Adrenal gland (tissue), 19 donors: Measurements from ENCODE around the gene SF3A1. TPM values are rescaled to one million over a fixed set of nuclear protein-coding genes. Genes with fewer than 3 reads are reported as not detected.

Experiments used
- DNase-seq, 7 donors: peaks; one replicate each; pipeline ENCODE4 v3.0.0-alpha.2; 2019 to 2020
- H3K27ac ChIP-seq, 5 donors: fragments of 200-600 bp; sonication (generic) in 4 of 5; 1 replicate in 3 of 5; 2 replicates in 2 of 5; pipeline versions ENCODE4 v1.5.1 to v1.8.0; 2016 to 2020; ENCODE audit warnings: mild to moderate bottlenecking in 1 of 5
- H3K27me3 ChIP-seq: fragments of 200-600 bp; 2 replicates; pipeline ENCODE4 v1.8.0; 2021
- H3K36me3 ChIP-seq, 2 donors: fragments of 200-600 bp; replicated peaks in 1 of 2; 1 replicate in 1 of 2; 2 replicates in 1 of 2; pipeline versions ENCODE4 v1.5.1 to v1.8.0; 2018 to 2022
- H3K4me1 ChIP-seq, 2 donors: fragments of 200-600 bp; replicated peaks in 1 of 2; 1 replicate in 1 of 2; 2 replicates in 1 of 2; pipeline versions ENCODE4 v1.5.1 to v1.8.0; 2018 to 2021
- H3K4me3 ChIP-seq, 4 donors: fragments of 200-600 bp; sonication (generic) in 3 of 4; one replicate each; pipeline ENCODE4 v1.5.1; 2016 to 2018
- H3K9me3 ChIP-seq, 3 donors: fragments of 200-600 bp; sonication (generic) in 1 of 3; replicated peaks in 1 of 3; 1 replicate in 2 of 3; 2 replicates in 1 of 3; pipeline versions ENCODE4 v1.5.1 to v1.8.0; 2016 to 2021
- POLR2A ChIP-seq, 2 donors: fragments of 450-650 bp; IDR thresholded peaks; one replicate each; pipeline ENCODE4 v1.6.1; 2017; ENCODE audit warnings: antibody characterized with exemption in 2 of 2, mild to moderate bottlenecking in 2 of 2, moderate library complexity in 1 of 2
- WGBS, 4 donors: extraction: QIAGEN DNeasy Blood & Tissue Kit in 2 of 4; methylation state at CpG; one replicate each; pipeline versions ENCODE4 v1.1.5 to v1.1.7; 2013 to 2017; 5-methylcytosine and 5-hydroxymethylcytosine counted together
- intact Hi-C, 2 donors: fragments of 100-400 bp; cut with DNase I; formaldehyde crosslinking; loops; one replicate each; pipeline versions ENCODE4 v1.14.1 to v1.15.0; 2022 to 2023
- long read RNA-seq, 10 donors: library from polyadenylated mRNA in 3 of 10; unstranded in 2 of 10; stranded (forward) in 1 of 10; transcript quantifications; one replicate each; pipeline ENCODE4 v2.0.0 and lab custom pipeline, GENCODE V29; 2021 to 2026
- polyA plus RNA-seq, 3 donors: library from polyadenylated mRNA; stranded (reverse); fragments of 200-250 nt in 2 of 3; fragments of 350-450 nt in 1 of 3; fragmentation: Illumina TruSeq in 1 of 3; extraction: RNeasy Lipid Tissue Mini Kit (QIAGEN cat#74804) in 1 of 3; gene quantifications; one replicate each; pipeline ENCODE4 v1.2.3, GENCODE V29; 2013 to 2014
- total RNA-seq, 9 donors: library from RNA; depleted of rRNA in 4 of 9; stranded (reverse); fragments of >200 nt in 4 of 9; fragments of 120-200 nt in 1 of 9; fragmentation: NEBNext Ultra II Directional in 1 of 9; extraction: Animal tissue kit (Norgen Biotek cat#: 25700) in 1 of 9; gene quantifications; one replicate each; pipeline versions ENCODE4 v1.1.0 to v1.2.4, GENCODE V29; 2013 to 2023
- TF ChIP-seq, protein P1 (sequence below), 6 experiments: fragments of 450-650 bp in 4 of 6; fragments of 200-600 bp in 2 of 6; sonication (generic) in 1 of 6; IDR thresholded peaks; 1 replicate in 5 of 6; 2 replicates in 1 of 6; pipeline versions ENCODE4 v1.5.1 to v1.8.0; 2016 to 2021; ENCODE audit warnings: antibody characterized with exemption in 6 of 6, mild to moderate bottlenecking in 2 of 6, moderate library complexity in 1 of 6
- donor health status: healthy with polysubstance abuse.
- donor health status: Bipolar disorder and iron deficiency.
- donor health status: DM: yes; HTN: yes; CAD: no.
- donor health status: DM: no; HTN: no; CAD: no.
- donor health status: DM: no; HTN: no; CAD: no.
- donor health status: DM: yes; HTN: yes; CAD: no.

SF3A1 gene, protein sequence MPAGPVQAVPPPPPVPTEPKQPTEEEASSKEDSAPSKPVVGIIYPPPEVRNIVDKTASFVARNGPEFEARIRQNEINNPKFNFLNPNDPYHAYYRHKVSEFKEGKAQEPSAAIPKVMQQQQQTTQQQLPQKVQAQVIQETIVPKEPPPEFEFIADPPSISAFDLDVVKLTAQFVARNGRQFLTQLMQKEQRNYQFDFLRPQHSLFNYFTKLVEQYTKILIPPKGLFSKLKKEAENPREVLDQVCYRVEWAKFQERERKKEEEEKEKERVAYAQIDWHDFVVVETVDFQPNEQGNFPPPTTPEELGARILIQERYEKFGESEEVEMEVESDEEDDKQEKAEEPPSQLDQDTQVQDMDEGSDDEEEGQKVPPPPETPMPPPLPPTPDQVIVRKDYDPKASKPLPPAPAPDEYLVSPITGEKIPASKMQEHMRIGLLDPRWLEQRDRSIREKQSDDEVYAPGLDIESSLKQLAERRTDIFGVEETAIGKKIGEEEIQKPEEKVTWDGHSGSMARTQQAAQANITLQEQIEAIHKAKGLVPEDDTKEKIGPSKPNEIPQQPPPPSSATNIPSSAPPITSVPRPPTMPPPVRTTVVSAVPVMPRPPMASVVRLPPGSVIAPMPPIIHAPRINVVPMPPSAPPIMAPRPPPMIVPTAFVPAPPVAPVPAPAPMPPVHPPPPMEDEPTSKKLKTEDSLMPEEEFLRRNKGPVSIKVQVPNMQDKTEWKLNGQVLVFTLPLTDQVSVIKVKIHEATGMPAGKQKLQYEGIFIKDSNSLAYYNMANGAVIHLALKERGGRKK
- total RNA-seq = 100 to 1,000 TPM in 6 of 9 donors, 10 to 100 TPM in 3; 26.8 to 212 (median 141) TPM
- polyA plus RNA-seq = 10 to 100 TPM; 15.7 to 69.6 (median 24.1) TPM
- long read RNA-seq, donor 1, full-length matches to known transcripts = 9 of 9 reads
- long read RNA-seq, donor 1, partial matches to known transcripts = 0 of 9 reads
- long read RNA-seq, donor 1, other reads (novel, unspliced or antisense) = 0 of 9 reads
- long read RNA-seq, donor 2, full-length matches to known transcripts = 11 of 24 reads
- long read RNA-seq, donor 2, partial matches to known transcripts = 13 of 24 reads
- long read RNA-seq, donor 2, other reads (novel, unspliced or antisense) = 0 of 24 reads
- long read RNA-seq, donor 3, partial matches to known transcripts = 0 of 2 reads
- long read RNA-seq, donor 3, other reads (novel, unspliced or antisense) = 0 of 2 reads
- long read RNA-seq, donor 4, full-length matches to known transcripts = 3 of 9 reads
- long read RNA-seq, donor 4, partial matches to known transcripts = 6 of 9 reads
- long read RNA-seq, donor 4, other reads (novel, unspliced or antisense) = 0 of 9 reads
- long read RNA-seq, donor 5, full-length matches to known transcripts = 35 of 46 reads
- long read RNA-seq, donor 5, partial matches to known transcripts = 10 of 46 reads
- long read RNA-seq, donor 5, other reads (novel, unspliced or antisense) = 1 of 46 reads
- long read RNA-seq, donor 6, full-length matches to known transcripts = 3 of 10 reads
- long read RNA-seq, donor 6, partial matches to known transcripts = 2 of 10 reads
- long read RNA-seq, donor 6, other reads (novel, unspliced or antisense) = 5 of 10 reads
- long read RNA-seq, donor 7, transcript SF3A1-205 (3 exons, 583 nt) = major isoform, 6 of 15 reads
- long read RNA-seq, donor 7, partial matches to known transcripts = 8 of 15 reads
- long read RNA-seq, donor 7, other reads (novel, unspliced or antisense) = 0 of 15 reads
- long read RNA-seq, donor 8, full-length matches to known transcripts = 7 of 27 reads
- long read RNA-seq, donor 8, partial matches to known transcripts = 20 of 27 reads
- long read RNA-seq, donor 8, other reads (novel, unspliced or antisense) = 0 of 27 reads
- long read RNA-seq, donor 9, partial matches to known transcripts = 29 of 31 reads
- long read RNA-seq, donor 9, other reads (novel, unspliced or antisense) = 0 of 31 reads
- long read RNA-seq, donor 10, full-length matches to known transcripts = 3 of 16 reads
- long read RNA-seq, donor 10, partial matches to known transcripts = 13 of 16 reads
- long read RNA-seq, donor 10, other reads (novel, unspliced or antisense) = 0 of 16 reads

DNA sequence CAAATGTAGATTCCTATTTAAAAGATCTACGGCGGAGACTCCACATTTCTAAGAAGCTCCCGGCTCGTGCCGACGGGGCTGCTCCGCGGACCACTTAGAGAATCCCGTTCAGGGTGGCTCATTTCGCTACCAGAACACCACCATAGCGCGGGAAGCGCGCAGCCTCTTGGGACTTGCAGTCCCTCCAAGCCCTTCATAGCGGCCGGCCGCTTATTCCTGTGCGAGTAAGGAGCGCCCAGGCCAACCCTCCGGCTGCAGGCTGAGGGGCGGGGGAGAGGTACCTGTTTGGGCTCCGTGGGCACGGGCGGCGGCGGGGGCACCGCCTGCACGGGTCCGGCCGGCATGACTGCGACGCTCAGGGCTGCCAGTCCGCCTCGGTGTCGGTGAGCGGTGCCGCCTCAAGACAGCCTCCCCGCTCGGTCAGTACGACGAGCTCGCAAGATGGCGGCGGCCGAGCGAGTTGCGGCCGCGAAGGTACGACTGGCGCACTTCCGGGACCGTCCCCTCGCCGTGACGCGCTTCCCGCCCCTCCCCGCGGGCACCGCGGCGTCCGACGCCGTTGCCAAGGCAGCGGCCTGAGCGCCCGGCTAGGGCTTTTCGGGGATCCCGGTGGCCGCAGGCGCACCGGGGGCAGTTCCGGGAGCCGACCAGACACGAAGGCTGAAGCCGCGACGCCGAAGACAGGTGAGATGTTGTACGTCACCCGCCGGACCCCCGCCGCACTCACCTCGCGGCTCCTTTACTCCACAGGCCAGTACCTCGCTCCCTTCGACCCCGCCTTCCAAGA is at the start of gene SF3A1, which contains the start of gene CCDC157:
Gene SF3A1 (minus strand): TSS at position 446 of the 787 bp plus-strand sequence. CDS start 102 bp downstream, at position 344.
Gene CCDC157 (plus strand): TSS at position 559 of the 787 bp plus-strand sequence. CDS start 8,994 bp downstream, outside the sequence.
- intact Hi-C loops = no loop called here
- no peaks in the 10 kb centered on the region for H3K27me3 ChIP-seq
- WGBS, 4 donors = 0 to 2% (median 1%) methylated on average over 12 to 91 of the region's 91 CpGs
- H3K36me3 ChIP-seq = peaks cover 0 to 15% of the 10 kb centered on the region in 2 donors
- H3K9me3 ChIP-seq = no peaks in the 10 kb centered on the region
- peak; percentile 89 to 95 (median 92) for DNase-seq
- H3K4me1 ChIP-seq = peaks cover 24 to 35% of the 10 kb centered on the region in 2 donors
- peak within 1 kb of the TSS; percentile 18 to 98 (median 86) for H3K4me3 ChIP-seq
- TF ChIP-seq, protein P1, sequence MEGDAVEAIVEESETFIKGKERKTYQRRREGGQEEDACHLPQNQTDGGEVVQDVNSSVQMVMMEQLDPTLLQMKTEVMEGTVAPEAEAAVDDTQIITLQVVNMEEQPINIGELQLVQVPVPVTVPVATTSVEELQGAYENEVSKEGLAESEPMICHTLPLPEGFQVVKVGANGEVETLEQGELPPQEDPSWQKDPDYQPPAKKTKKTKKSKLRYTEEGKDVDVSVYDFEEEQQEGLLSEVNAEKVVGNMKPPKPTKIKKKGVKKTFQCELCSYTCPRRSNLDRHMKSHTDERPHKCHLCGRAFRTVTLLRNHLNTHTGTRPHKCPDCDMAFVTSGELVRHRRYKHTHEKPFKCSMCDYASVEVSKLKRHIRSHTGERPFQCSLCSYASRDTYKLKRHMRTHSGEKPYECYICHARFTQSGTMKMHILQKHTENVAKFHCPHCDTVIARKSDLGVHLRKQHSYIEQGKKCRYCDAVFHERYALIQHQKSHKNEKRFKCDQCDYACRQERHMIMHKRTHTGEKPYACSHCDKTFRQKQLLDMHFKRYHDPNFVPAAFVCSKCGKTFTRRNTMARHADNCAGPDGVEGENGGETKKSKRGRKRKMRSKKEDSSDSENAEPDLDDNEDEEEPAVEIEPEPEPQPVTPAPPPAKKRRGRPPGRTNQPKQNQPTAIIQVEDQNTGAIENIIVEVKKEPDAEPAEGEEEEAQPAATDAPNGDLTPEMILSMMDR (IDR thresholded peaks at IDR 0.05) = peak in 1 of 6 experiments; percentile 14
- peak; percentile 93 to 96 for TF ChIP-seq POLR2A (IDR thresholded peaks at IDR 0.05)
- peak within 1 kb of the TSS; percentile 87 to 99 (median 98) for H3K27ac ChIP-seq

DNA sequence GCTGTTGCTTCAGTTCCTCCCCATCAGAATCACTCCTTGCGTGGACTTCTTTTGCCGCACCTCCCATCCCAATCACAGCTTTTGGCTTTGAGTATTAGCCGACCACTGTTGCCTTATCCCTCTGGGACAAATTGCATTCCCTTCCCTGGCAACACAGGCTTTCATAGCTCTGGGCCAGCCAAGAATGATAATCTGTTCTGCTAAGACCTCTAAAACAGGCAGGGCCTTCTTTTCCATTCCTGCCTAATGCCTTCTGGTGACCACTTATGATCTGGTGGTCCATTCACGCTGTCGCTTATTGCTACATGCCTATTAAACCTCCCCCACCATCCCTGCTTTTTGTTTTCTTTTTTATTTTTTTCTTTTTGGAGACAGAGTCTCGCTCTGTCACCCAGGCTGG is 49.7 kb upstream of the SF3A1 start:
- DNase-seq = no peak
- TF ChIP-seq, protein P1 (IDR thresholded peaks at IDR 0.05) = no peak
- no peak for TF ChIP-seq POLR2A (IDR thresholded peaks at IDR 0.05)
- H3K4me3 ChIP-seq = no peak overlapping the region
- H3K27me3 ChIP-seq = no peaks in the 10 kb centered on the region
- intact Hi-C loops = no loop called here
- 80 to 98% (median 90%) methylated on average over 6 of the region's 6 CpGs for WGBS, 4 donors
- H3K4me1 ChIP-seq = no peaks in the 10 kb centered on the region
- H3K9me3 ChIP-seq = no peaks in the 10 kb centered on the region
- H3K36me3 ChIP-seq = no peaks in the 10 kb centered on the region
- H3K27ac ChIP-seq = no peak overlapping the region

DNA sequence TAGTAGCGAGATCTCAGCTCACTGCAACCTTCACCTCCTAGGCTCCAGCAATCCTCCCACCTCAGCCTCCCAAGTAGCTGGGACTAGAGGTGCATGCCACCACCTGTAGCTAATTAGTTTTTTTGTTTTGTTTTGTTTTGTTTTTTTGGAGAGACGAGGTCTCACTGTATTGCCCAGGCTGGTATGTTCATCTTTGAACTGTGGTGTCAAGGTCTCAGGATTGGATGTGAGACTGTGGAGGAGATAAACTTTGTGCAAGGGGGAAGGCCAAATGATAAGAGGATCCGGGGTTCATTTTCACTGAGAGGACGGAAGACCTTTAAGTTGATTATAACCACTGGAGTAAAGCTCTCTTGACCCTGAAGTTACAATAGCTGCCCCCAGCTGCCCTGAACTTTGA is 49.0 kb upstream of the SF3A1 start:
- no peaks in the 10 kb centered on the region for H3K9me3 ChIP-seq
- intact Hi-C loops = no loop called here
- no peak for DNase-seq
- no peak overlapping the region for H3K27ac ChIP-seq
- H3K27me3 ChIP-seq = no peaks in the 10 kb centered on the region
- no peak overlapping the region for H3K4me3 ChIP-seq
- 47 to 67% (median 61%) methylated on average over 3 to 4 of the region's 4 CpGs for WGBS, 4 donors
- no peaks in the 10 kb centered on the region for H3K36me3 ChIP-seq
- no peaks in the 10 kb centered on the region for H3K4me1 ChIP-seq
- no peak for TF ChIP-seq POLR2A (IDR thresholded peaks at IDR 0.05)
- TF ChIP-seq, protein P1 (IDR thresholded peaks at IDR 0.05) = no peak
